GM12873 (cell line): ENCODE measurements around the gene SPTLC2.

ENCODE experiments used
- TF ChIP-seq, protein P1 (sequence below): IDR thresholded peaks from 2 replicates; pipeline ENCODE4 v1.5.1; 2012; ENCODE audit warnings: low read depth, mild to moderate bottlenecking, moderate library complexity, low read length, control low read depth; ENCODE audit not compliant: insufficient read depth; ENCODE audit errors: missing control alignments

Gene SPTLC2

DNA sequence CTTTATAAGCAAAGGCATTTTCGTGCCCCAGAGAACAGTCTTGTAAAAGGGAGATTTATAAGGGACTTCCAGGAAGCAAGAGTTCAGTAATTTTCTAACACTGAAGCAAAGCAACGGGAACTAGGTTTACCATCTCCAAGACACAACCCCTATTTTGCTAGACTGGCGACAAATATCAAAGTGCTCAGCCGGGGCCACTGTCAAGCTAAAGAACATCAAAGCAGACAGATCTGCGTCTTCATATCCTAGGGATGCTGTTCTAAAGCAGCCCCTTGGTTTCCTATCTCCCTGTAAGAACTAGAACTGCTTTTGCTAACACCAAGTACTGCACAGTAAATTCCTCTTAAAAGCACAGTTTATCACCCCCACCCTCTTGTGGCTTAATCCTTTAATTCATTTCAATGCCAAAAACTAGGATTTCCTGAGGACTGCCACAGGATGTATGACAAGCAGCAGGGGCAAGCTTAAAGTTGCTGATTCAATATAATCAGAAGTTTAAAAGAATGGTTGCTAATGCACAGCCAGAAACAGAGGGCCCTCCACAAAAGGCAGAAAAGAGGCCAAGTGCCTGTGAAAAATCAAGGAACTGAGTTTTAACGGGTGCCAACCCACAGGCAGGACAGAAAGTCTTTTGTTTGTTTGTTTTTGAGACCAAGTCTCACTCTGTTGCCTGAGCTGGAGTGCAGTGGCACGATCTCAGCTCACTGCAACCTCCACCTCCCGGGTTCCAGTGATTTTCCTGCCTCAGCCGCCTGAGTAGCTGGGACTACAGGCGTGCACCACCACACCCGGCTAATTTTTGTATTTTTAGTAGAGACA lies 73.8 kb downstream of the SPTLC2 start:
- TF ChIP-seq, protein P1, sequence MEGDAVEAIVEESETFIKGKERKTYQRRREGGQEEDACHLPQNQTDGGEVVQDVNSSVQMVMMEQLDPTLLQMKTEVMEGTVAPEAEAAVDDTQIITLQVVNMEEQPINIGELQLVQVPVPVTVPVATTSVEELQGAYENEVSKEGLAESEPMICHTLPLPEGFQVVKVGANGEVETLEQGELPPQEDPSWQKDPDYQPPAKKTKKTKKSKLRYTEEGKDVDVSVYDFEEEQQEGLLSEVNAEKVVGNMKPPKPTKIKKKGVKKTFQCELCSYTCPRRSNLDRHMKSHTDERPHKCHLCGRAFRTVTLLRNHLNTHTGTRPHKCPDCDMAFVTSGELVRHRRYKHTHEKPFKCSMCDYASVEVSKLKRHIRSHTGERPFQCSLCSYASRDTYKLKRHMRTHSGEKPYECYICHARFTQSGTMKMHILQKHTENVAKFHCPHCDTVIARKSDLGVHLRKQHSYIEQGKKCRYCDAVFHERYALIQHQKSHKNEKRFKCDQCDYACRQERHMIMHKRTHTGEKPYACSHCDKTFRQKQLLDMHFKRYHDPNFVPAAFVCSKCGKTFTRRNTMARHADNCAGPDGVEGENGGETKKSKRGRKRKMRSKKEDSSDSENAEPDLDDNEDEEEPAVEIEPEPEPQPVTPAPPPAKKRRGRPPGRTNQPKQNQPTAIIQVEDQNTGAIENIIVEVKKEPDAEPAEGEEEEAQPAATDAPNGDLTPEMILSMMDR, result no peak

DNA sequence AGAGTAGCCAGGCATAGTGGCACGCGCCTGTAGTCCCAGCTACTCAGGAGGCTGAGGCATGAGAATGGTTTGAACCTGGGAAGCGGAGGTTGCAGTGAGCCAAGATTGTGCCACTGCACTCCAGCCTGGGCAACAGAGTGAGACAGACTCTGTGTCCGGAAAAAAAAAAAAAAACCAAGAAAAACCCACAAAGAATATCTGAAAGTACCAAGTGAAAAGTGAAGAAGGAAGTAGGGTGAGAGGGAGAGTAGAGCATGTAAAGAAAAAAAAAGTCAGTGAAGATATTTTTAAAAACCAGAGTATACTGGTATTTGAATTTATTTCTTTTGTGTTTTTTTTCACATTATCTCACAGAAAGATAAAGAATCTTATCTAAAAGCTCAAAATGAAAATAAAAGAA lies 74.5 kb downstream of the SPTLC2 start:
- TF ChIP-seq, protein P1, result no peak

DNA sequence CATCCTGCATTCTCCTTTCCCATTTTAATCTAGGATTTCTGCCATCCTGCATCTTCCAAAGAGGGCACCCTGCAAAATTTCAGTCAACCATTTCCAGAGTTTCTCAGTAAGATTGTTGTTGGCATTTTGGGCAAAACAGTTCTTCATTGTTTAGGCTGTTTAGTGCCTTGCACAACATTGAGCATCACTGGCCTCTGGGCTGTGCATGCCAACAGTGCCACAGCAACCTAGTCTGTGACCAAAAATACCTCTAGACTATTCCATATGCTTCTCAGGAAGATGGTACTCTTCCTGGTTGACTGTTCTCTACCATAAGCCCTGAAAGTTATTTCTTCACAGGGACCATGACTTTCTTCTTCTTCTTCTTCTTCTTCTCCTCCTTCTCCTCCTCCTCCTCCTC lies 85.4 kb downstream of the SPTLC2 start:
- TF ChIP-seq, protein P1, result no peak

DNA sequence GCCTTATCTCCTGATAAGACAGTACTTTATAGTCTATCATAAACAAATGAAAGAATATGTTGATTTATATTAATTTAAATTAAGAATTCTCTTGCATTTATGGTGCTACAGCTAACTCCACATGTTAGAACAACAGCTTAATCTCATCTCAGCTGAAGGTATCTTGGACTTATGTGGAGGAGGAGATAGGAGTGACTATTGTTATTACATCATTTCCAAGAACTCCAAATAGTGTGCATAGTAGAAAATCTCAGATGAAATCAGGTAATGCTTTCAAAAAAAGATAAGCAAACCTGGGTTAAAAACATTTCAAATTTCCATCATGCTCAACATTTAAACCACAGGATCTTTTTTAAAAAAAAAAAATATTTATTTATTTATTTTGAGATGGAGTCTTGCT lies 86.5 kb downstream of the SPTLC2 start:
- TF ChIP-seq, protein P1, result no peak

GRCh38 chr14:77529213-77529612 lies 87.2 kb downstream of the SPTLC2 start:
- TF ChIP-seq, protein P1, result no peak

DNA sequence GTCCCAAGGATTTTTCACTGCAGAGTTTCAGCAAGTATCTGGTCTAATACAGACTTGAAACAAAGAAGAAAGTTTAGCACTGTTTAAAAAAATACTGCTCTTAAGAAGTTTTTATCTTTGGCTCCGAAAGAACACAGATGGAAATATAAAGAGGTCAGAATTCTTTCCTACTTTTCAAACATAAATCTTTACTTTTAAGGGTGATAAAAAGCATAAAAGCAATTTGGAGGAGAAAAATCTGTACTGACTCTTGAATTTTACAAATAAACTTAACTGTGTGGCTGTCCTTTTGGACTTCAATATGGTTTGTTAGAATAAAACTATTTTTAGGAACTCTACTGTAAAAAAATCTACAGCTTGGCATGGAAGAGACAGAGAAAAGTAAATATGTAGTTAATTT lies 90.2 kb downstream of the SPTLC2 start:
- TF ChIP-seq, protein P1, result no peak

- TF ChIP-seq, protein P1, result no peak
Observed at GRCh38 chr14:77524536-77524935, 91.9 kb downstream of the SPTLC2 start.
